ENCODE results near the gene RAB8A. TPM values are rescaled to one million over a fixed set of nuclear protein-coding genes. Genes with fewer than 3 reads are reported as not detected.

The RAB8A gene
- total RNA-seq, 1 experiment from 2014 or later = 103 TPM

DNA sequence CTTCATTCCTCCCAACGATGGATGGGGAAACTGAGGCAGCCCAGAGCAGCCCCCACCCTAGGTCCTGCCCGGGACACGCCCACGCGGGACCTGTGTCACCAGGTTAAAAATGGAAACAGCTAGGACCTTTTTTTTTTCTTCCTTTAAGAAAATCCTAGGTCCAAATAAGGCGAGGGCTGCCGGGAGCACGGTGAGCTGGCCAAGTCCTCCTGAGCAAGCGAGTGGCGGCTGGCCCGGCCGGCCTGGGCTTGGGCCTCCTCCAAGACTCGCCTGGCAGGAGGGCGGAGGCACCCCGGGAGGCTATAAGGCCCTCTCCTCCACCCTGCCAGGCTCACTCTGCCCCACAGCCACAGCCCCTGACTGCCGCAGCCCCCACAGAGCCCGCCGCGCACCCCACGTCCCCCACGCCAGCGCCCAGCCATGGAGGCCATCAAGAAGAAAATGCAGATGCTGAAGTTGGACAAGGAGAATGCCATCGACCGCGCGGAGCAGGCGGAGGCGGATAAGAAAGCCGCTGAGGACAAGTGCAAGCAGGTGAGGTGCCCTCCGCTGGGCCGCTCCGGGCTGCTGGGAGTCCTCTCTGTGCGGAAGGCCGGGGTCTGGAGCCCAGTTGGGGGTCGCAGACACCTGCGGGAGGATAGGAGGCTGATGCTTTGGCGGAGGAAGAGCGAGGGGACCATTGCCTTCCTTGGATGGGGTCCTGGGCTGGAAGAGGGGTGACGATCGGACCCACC lies 44.3 kb upstream of the RAB8A start:
- Histone ChIP-seq H4K5ac (ENCODE audit: insufficient read length, low read depth, low read length) (no peak overlapping the region), H3K79me2 (ENCODE audit: insufficient read depth, low read length) (no peaks in the 10 kb centered on the region), H2BK5ac (ENCODE audit: insufficient read length, low read length) (no peak overlapping the region), H4K20me1 (ENCODE audit: control insufficient read depth, insufficient read depth, insufficient read length) (no peaks in the 10 kb centered on the region), H3K23me2 (ENCODE audit: insufficient read length, low read depth, low read length, poor library complexity, severe bottlenecking) (no peaks in the 10 kb centered on the region), H3K56ac (ENCODE audit: insufficient read length, low read depth, low read length) (no peak overlapping the region), H4K8ac (replicated peaks; ENCODE audit: insufficient read length, low read depth, low read length) (no peak overlapping the region), H3K23ac (ENCODE audit: insufficient read length, low read depth, low read length) (no peak overlapping the region), H3K79me1 (ENCODE audit: insufficient read depth, low read depth, low read length, poor library complexity, severe bottlenecking) (no peaks in the 10 kb centered on the region), H2AFZ (ENCODE audit: low read length) (no peak overlapping the region), H3K4ac (ENCODE audit: low read depth, low read length) (no peak overlapping the region), H3K27ac (ENCODE audit: insufficient read length, low read depth, low read length) (no peak overlapping the region), H2BK12ac (ENCODE audit: insufficient read length, low read depth, low read length) (no peak overlapping the region), H3T11ph (ENCODE audit: low read length) (no peak overlapping the region), H3K14ac (ENCODE audit: insufficient read depth, low read length) (no peak overlapping the region), H3K4me1 (ENCODE audit: insufficient read depth, low read length) (peaks cover 4% of the 10 kb centered on the region; the same call in 1 of the 2 replicates), H2BK20ac (ENCODE audit: low read depth, low read length, poor library complexity, severe bottlenecking) (no peak overlapping the region), H2BK120ac (ENCODE audit: low read depth, low read length, poor library complexity, severe bottlenecking) (no peak overlapping the region), H3K18ac (ENCODE audit: insufficient read length, low read depth, low read length) (no peak overlapping the region), H2AK5ac (ENCODE audit: insufficient read length, low read length) (no peak overlapping the region), H2BK15ac (ENCODE audit: low read depth, low read length) (no peak overlapping the region), H4K91ac (ENCODE audit: insufficient read length, low read depth, low read length) (no peak overlapping the region), H3K4me2 (ENCODE audit: insufficient read depth, insufficient read length, low read length) (no peak overlapping the region), H3K9ac (ENCODE audit: extremely low read depth, insufficient read length, low read length) (no peak overlapping the region), H3K9me3 (ENCODE audit: control insufficient read depth, low read depth, low read length) (no peaks in the 10 kb centered on the region), H3K27me3 (ENCODE audit: insufficient read depth, low read length) (no peaks in the 10 kb centered on the region)
- Mint-ChIP-seq H3K36me3 (ENCODE audit: insufficient read depth in 1 of 3, low read depth in 3 of 3) (no peaks in the 10 kb centered on the region), H3K9me3 (peaks cover 4 to 7% of the 10 kb centered on the region in 2 experiments), H3K4me1 (peaks cover 13 to 18% of the 10 kb centered on the region in 2 experiments), H3K27ac (no peak overlapping the region), H3K4me3 (no peak overlapping the region), H3K27me3 (ENCODE audit: low read depth) (no peaks in the 10 kb centered on the region; the same call in 1 of the 2 replicates)
- no peak for TF ChIP-seq CTCF (conservative IDR thresholded peaks at IDR 0.05)
- WGBS (ENCODE audit: extremely low coverage, insufficient read length, low lambda C conversion rate) = no CpG with 5 or more reads among the region's 40 CpGs
- DNase-seq = no peak

Data from H9 (cell line).